Inferior parietal cortex (tissue), 1 donor: ENCODE measurements around the gene IFITM2.
"Not testable (repeated sequence)": the region's sequence is repeated elsewhere in the genome, so short reads cannot be mapped to it uniquely, and the experiment has no call there.

Source experiments
- DNase-seq: peaks from one replicate; pipeline ENCODE4 v3.0.0-alpha.2; 2016; ENCODE audit errors: extremely low spot score

IFITM2 gene

GRCh38 chr11:342328-342727 lies 34.7 kb downstream of the IFITM2 start:
- no peak for DNase-seq

GRCh38 chr11:344836-345578 lies 37.4 kb downstream of the IFITM2 start:
- DNase-seq: no peak

- DNase-seq: no peak
These were observed 38.9 kb downstream of the IFITM2 start for GRCh38 chr11:346529-346928.

- not testable (repeated sequence) for DNase-seq
These were observed 41.8 kb downstream of the IFITM2 start for GRCh38 chr11:349270-349954.

- not testable (repeated sequence) for DNase-seq
These were observed 42.6 kb downstream of the IFITM2 start for GRCh38 chr11:350033-350722.

- DNase-seq: no peak
These were observed 43.2 kb downstream of the IFITM2 start for GRCh38 chr11:350723-351255.

- no peak for DNase-seq
These were observed 43.8 kb downstream of the IFITM2 start for GRCh38 chr11:351411-351810.

- DNase-seq: no peak
These were observed 44.9 kb downstream of the IFITM2 start for GRCh38 chr11:352456-353031.

- DNase-seq: no peak
These were observed 45.7 kb downstream of the IFITM2 start for GRCh38 chr11:353179-353873.

- DNase-seq: no peak
These were observed 48.2 kb downstream of the IFITM2 start for GRCh38 chr11:355581-356458.

GRCh38 chr11:356610-357009 lies 49.0 kb downstream of the IFITM2 start:
- no peak for DNase-seq

- DNase-seq: no peak
These were observed 50.0 kb downstream of the IFITM2 start for GRCh38 chr11:357582-357981.

- DNase-seq: no peak
These were observed 50.6 kb downstream of the IFITM2 start for GRCh38 chr11:358129-358800.
